Neuron (in vitro differentiated cells): ENCODE data around the gene CORO2A.
"Not testable (repeated sequence)": the region's sequence is repeated elsewhere in the genome, so short reads cannot be mapped to it uniquely, and the experiment has no call there.

Source experiments
- H2AFZ ChIP-seq: one replicate; pipeline ENCODE4 v1.6.1; 2013; ENCODE audit warnings: low read depth, mild to moderate bottlenecking, inconsistent platforms, low read length, moderate library complexity
- H3K27me3 ChIP-seq: one replicate; pipeline ENCODE4 v1.6.1; 2013; ENCODE audit warnings: low read length; ENCODE audit not compliant: insufficient read depth
- H3K36me3 ChIP-seq: one replicate; pipeline ENCODE4 v1.6.1; 2013; ENCODE audit warnings: low read length; ENCODE audit not compliant: insufficient read depth
- H3K4me1 ChIP-seq: one replicate; pipeline ENCODE4 v1.6.1; 2013; ENCODE audit warnings: low read length; ENCODE audit not compliant: insufficient read depth
- H3K4me3 ChIP-seq: 2 replicates; pipeline ENCODE4 v1.5.1; 2013; ENCODE audit warnings: mild to moderate bottlenecking, low read length, moderate library complexity
- H3K9me3 ChIP-seq: one replicate; pipeline ENCODE4 v1.6.1; 2013; ENCODE audit warnings: low read length

The CORO2A gene

GRCh38 chr9:98117097-98117496 is 75.3 kb downstream of the CORO2A start:
- not testable (repeated sequence) for H3K4me1 ChIP-seq, H3K4me3 ChIP-seq, H2AFZ ChIP-seq, H3K9me3 ChIP-seq, H3K36me3 ChIP-seq
- peaks cover 39% of the 10 kb centered on the region for H3K27me3 ChIP-seq

- H3K9me3 ChIP-seq, result no peaks in the 10 kb centered on the region
- H3K36me3 ChIP-seq, result no peaks in the 10 kb centered on the region
- H2AFZ ChIP-seq, result no peak overlapping the region
- H3K27me3 ChIP-seq, result peaks cover 4% of the 10 kb centered on the region
- H3K4me3 ChIP-seq, result no peak overlapping the region
- H3K4me1 ChIP-seq, result no peaks in the 10 kb centered on the region
These were observed 83.4 kb downstream of the CORO2A start for GRCh38 chr9:98109052-98109451.

GRCh38 chr9:98108531-98109031 is 83.9 kb downstream of the CORO2A start:
- Histone ChIP-seq H3K27me3 (peaks cover 4% of the 10 kb centered on the region), H3K4me3 (no peak overlapping the region), H3K9me3 (no peaks in the 10 kb centered on the region), H3K36me3 (no peaks in the 10 kb centered on the region), H2AFZ (no peak overlapping the region), H3K4me1 (no peaks in the 10 kb centered on the region)

GRCh38 chr9:98107926-98108325 is 84.5 kb downstream of the CORO2A start:
- no peaks in the 10 kb centered on the region for H3K9me3 ChIP-seq
- no peak overlapping the region for H3K4me3 ChIP-seq

GRCh38 chr9:98105006-98105405 is 87.4 kb downstream of the CORO2A start:
- no peaks in the 10 kb centered on the region for H3K36me3 ChIP-seq
- no peak overlapping the region for H2AFZ ChIP-seq
- no peak overlapping the region for H3K4me3 ChIP-seq
- no peaks in the 10 kb centered on the region for H3K4me1 ChIP-seq
- H3K9me3 ChIP-seq, result no peaks in the 10 kb centered on the region
- H3K27me3 ChIP-seq, result peaks cover 4% of the 10 kb centered on the region

More at GRCh38 chr9:98107926-98108325, 84.5 kb downstream of the CORO2A start:
- Histone ChIP-seq H3K36me3 (no peaks in the 10 kb centered on the region), H2AFZ (no peak overlapping the region), H3K27me3 (peaks cover 4% of the 10 kb centered on the region), H3K4me1 (no peaks in the 10 kb centered on the region)

GRCh38 chr9:98104445-98104881 is 88.0 kb downstream of the CORO2A start:
- Histone ChIP-seq H3K27me3 (peaks cover 4% of the 10 kb centered on the region), H2AFZ (no peak overlapping the region), H3K4me1 (no peaks in the 10 kb centered on the region), H3K36me3 (no peaks in the 10 kb centered on the region), H3K9me3 (no peaks in the 10 kb centered on the region), H3K4me3 (no peak overlapping the region)

GRCh38 chr9:98101868-98102273 is 90.6 kb downstream of the CORO2A start:
- Histone ChIP-seq H2AFZ (no peak overlapping the region), H3K9me3 (no peaks in the 10 kb centered on the region), H3K4me3 (no peak overlapping the region), H3K4me1 (no peaks in the 10 kb centered on the region), H3K36me3 (no peaks in the 10 kb centered on the region), H3K27me3 (peaks cover 2% of the 10 kb centered on the region)

GRCh38 chr9:98101416-98101815 is 91.0 kb downstream of the CORO2A start:
- Histone ChIP-seq H2AFZ (no peak overlapping the region), H3K27me3 (peaks cover 2% of the 10 kb centered on the region), H3K4me1 (no peaks in the 10 kb centered on the region), H3K36me3 (no peaks in the 10 kb centered on the region), H3K4me3 (no peak overlapping the region), H3K9me3 (no peaks in the 10 kb centered on the region)

GRCh38 chr9:98100456-98100855 is 92.0 kb downstream of the CORO2A start:
- H3K4me1 ChIP-seq, result no peaks in the 10 kb centered on the region
- H3K36me3 ChIP-seq, result no peaks in the 10 kb centered on the region
- peaks cover 2% of the 10 kb centered on the region for H3K27me3 ChIP-seq
- H3K4me3 ChIP-seq, result no peak overlapping the region
- no peaks in the 10 kb centered on the region for H3K9me3 ChIP-seq
- H2AFZ ChIP-seq, result no peak overlapping the region

- Histone ChIP-seq H3K4me3 (no peak overlapping the region), H2AFZ (no peak overlapping the region), H3K27me3 (peaks cover 2% of the 10 kb centered on the region), H3K4me1 (no peaks in the 10 kb centered on the region), H3K36me3 (no peaks in the 10 kb centered on the region), H3K9me3 (no peaks in the 10 kb centered on the region)
These were observed 92.5 kb downstream of the CORO2A start for GRCh38 chr9:98099898-98100297.

- Histone ChIP-seq H3K36me3 (no peaks in the 10 kb centered on the region), H3K9me3 (no peaks in the 10 kb centered on the region), H3K4me1 (no peaks in the 10 kb centered on the region), H2AFZ (no peak overlapping the region), H3K4me3 (no peak overlapping the region), H3K27me3 (no peaks in the 10 kb centered on the region)
These were observed 93.1 kb downstream of the CORO2A start for GRCh38 chr9:98099346-98099745.

GRCh38 chr9:98097836-98098235 is 94.6 kb downstream of the CORO2A start:
- no peaks in the 10 kb centered on the region for H3K36me3 ChIP-seq
- H3K4me1 ChIP-seq, result no peaks in the 10 kb centered on the region
- no peak overlapping the region for H3K4me3 ChIP-seq
- H3K27me3 ChIP-seq, result no peaks in the 10 kb centered on the region
- H2AFZ ChIP-seq, result no peak overlapping the region
- H3K9me3 ChIP-seq, result no peaks in the 10 kb centered on the region

GRCh38 chr9:98096091-98096490 is 96.3 kb downstream of the CORO2A start:
- H3K36me3 ChIP-seq, result no peaks in the 10 kb centered on the region

GRCh38 chr9:98095401-98095800 is 97.0 kb downstream of the CORO2A start:
- no peaks in the 10 kb centered on the region for H3K4me1 ChIP-seq
- peaks cover 2% of the 10 kb centered on the region for H3K27me3 ChIP-seq
- H3K4me3 ChIP-seq, result no peak overlapping the region
- no peaks in the 10 kb centered on the region for H3K36me3 ChIP-seq
- H2AFZ ChIP-seq, result no peak overlapping the region
- no peaks in the 10 kb centered on the region for H3K9me3 ChIP-seq

More at GRCh38 chr9:98096091-98096490, 96.3 kb downstream of the CORO2A start:
- Histone ChIP-seq H2AFZ (no peak overlapping the region), H3K4me1 (no peaks in the 10 kb centered on the region), H3K27me3 (peaks cover 2% of the 10 kb centered on the region), H3K4me3 (no peak overlapping the region), H3K9me3 (no peaks in the 10 kb centered on the region)
